ENCODE data around the gene TUBB6.

The TUBB6 gene

DNA sequence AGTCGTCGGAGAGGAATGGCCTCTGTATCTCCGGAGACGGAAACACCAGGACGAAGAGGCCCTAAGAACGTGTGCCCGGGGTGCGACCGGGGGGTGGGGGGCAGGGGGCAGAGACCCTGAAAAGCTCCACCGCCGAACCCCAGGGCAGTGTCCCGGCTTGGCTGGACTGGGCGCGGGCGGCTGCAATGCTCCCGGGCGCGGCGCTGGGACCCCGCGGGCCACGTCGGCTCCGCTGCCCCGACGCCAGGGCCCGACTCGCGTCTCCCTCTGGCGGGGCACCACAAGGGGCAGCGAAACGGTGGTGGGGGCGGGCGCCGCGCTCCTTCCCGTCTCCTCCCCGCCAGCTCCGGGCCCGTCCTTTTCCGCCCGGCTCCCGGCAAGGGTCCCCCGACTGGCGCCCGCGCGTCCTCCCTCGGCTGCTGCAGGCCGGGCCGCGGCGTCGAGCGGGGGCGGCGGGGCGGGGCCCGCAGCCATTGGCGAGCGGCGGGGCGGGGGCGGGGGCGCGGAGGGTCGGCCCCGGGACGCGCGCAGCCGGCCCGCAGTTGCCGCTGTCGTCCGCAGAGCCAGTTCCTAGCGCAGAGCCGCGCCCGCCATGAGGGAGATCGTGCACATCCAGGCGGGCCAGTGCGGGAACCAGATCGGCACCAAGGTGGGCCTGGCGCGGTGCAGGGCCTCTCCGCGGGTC lies at the start of gene TUBB6:
Gene TUBB6, plus strand, starts transcription at position 541 of the 685 bp plus-strand sequence. Its CDS starts 52 bp downstream, at position 593.
- Mint-ChIP-seq H3K9me3 (peaks cover 14% of the 10 kb centered on the region), H3K4me3 (peak within 1 kb of the TSS; percentile 75), H3K27me3 (peaks cover 41% of the 10 kb centered on the region), H3K36me3 (ENCODE audit: low read depth) (peaks cover 19% of the 10 kb centered on the region), H3K4me1 (peaks cover 19% of the 10 kb centered on the region), H3K27ac (peak within 1 kb of the TSS; percentile 59)
- ATAC-seq (peak; percentile 70), DNase-seq (peak; percentile 62)

DNA sequence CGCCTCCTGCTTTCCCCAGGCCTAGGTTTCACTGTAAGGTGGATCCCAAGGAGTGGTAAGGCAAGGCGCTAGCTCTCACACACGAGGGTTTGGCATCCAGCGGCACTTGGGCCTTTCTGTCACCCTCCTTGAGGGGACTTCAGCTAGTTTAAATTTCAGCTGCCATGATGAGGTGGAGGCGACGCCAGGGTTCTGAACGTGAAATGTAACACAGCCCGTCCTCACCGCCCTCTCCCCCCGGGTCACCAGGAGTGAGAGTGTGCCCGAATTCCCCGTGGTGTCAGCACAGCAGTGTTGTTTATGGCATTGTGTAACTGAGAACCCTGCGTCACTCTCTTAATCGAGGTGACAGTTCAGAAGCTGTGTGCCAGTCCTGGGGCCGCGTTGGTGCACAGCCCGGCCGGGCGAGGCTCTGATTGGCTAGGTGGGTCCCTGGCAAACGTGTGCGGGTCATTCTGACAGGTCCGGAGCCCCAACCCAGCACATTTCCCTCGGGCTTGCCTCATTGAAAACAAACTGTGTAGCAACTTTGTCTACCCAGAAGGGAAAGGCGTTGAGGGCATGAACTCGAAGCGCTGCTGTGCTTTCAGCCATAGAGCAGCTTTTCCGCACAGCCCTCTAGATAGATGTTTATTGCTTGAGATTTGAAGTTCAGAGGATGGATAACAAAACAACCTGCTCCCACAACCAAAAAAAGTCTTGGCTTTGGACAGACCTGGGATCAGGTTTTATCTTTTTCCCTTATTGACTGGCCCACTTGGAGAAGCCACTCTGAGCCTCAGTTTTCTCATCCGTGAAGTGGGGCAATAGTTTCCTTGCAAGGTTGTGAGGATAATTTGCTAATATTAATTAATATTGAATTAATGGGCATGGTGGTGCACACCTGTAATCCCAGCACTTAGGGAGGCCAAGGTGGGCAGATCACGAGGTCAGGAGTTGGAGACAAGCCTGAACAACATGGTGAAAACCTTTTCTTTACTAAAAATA lies 49.0 kb upstream of the TUBB6 start:
- Mint-ChIP-seq H3K4me3 (no peak overlapping the region), H3K27ac (no peak overlapping the region), H3K36me3 (ENCODE audit: low read depth) (no peaks in the 10 kb centered on the region), H3K9me3 (no peaks in the 10 kb centered on the region), H3K27me3 (peaks cover 25% of the 10 kb centered on the region), H3K4me1 (no peaks in the 10 kb centered on the region)
- no peak for ATAC-seq
- DNase-seq, result no peak

DNA sequence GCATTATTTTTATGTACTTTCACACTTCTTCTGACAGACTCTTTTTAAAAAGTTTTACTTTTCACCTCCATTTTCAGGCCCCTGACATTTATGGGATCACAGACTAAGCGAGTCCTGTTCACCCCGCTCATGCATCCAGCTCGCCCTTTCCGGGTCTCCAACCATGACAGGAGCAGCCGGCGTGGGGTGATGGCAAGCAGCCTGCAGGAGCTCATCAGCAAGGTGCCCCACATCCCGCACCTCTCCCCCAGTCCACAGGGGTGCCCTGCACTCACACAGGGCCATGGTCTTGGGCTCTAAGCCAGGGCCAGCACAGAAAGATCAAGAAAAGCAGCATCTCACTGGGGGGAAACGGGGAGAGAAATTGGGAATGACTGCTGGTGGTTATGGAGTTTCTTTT lies 45.3 kb upstream of the TUBB6 start:
- ATAC-seq (no peak), DNase-seq (no peak)
- peaks cover 16% of the 10 kb centered on the region for H3K27me3 Mint-ChIP-seq
- H3K27ac Mint-ChIP-seq, result no peak overlapping the region
- H3K9me3 Mint-ChIP-seq, result no peaks in the 10 kb centered on the region
- H3K36me3 Mint-ChIP-seq (ENCODE audit: low read depth), result no peaks in the 10 kb centered on the region
- no peaks in the 10 kb centered on the region for H3K4me1 Mint-ChIP-seq
- no peak overlapping the region for H3K4me3 Mint-ChIP-seq

- ATAC-seq (no peak), DNase-seq (no peak)
- H3K4me1 Mint-ChIP-seq, result no peaks in the 10 kb centered on the region
These were observed 43.2 kb upstream of the TUBB6 start for GRCh38 chr18:12264864-12265263.

GRCh38 chr18:12271376-12272235 lies 36.4 kb upstream of the TUBB6 start:
- Mint-ChIP-seq H3K9me3 (no peaks in the 10 kb centered on the region), H3K27ac (no peak overlapping the region), H3K4me1 (peaks cover 6% of the 10 kb centered on the region), H3K27me3 (peaks cover 7% of the 10 kb centered on the region), H3K4me3 (peak overlapping the region; percentile 69), H3K36me3 (ENCODE audit: low read depth) (no peaks in the 10 kb centered on the region)
- DNase-seq, result peak; percentile 72
- ATAC-seq, result peak; percentile 88

More at GRCh38 chr18:12264864-12265263, 43.2 kb upstream of the TUBB6 start:
- Mint-ChIP-seq H3K36me3 (ENCODE audit: low read depth) (no peaks in the 10 kb centered on the region), H3K9me3 (no peaks in the 10 kb centered on the region), H3K27ac (no peak overlapping the region), H3K27me3 (peaks cover 16% of the 10 kb centered on the region), H3K4me3 (no peak overlapping the region)

- no peak overlapping the region for H3K27ac Mint-ChIP-seq
- no peak for DNase-seq
- H3K4me1 Mint-ChIP-seq, result peaks cover 6% of the 10 kb centered on the region
- ATAC-seq, result no peak
- H3K36me3 Mint-ChIP-seq (ENCODE audit: low read depth), result no peaks in the 10 kb centered on the region
- no peak overlapping the region for H3K4me3 Mint-ChIP-seq
- H3K27me3 Mint-ChIP-seq, result peaks cover 7% of the 10 kb centered on the region
- H3K9me3 Mint-ChIP-seq, result no peaks in the 10 kb centered on the region
These were observed 33.2 kb upstream of the TUBB6 start for GRCh38 chr18:12274793-12275192.

- Mint-ChIP-seq H3K4me1 (peaks cover 4% of the 10 kb centered on the region), H3K27me3 (peaks cover 6% of the 10 kb centered on the region), H3K4me3 (no peak overlapping the region), H3K27ac (no peak overlapping the region), H3K9me3 (no peaks in the 10 kb centered on the region), H3K36me3 (ENCODE audit: low read depth) (no peaks in the 10 kb centered on the region)
- no peak for ATAC-seq
- DNase-seq, result no peak
These were observed 31.1 kb upstream of the TUBB6 start for GRCh38 chr18:12276736-12277554.

GRCh38 chr18:12278215-12278671 lies 29.8 kb upstream of the TUBB6 start:
- DNase-seq (no peak), ATAC-seq (no peak)
- Mint-ChIP-seq H3K4me3 (no peak overlapping the region), H3K36me3 (ENCODE audit: low read depth) (no peaks in the 10 kb centered on the region), H3K27me3 (peaks cover 8% of the 10 kb centered on the region), H3K27ac (no peak overlapping the region), H3K9me3 (no peaks in the 10 kb centered on the region), H3K4me1 (no peaks in the 10 kb centered on the region)

- DNase-seq (no peak), ATAC-seq (no peak)
- peaks cover 9% of the 10 kb centered on the region for H3K27me3 Mint-ChIP-seq
- H3K27ac Mint-ChIP-seq, result no peak overlapping the region
- H3K4me3 Mint-ChIP-seq, result no peak overlapping the region
- H3K36me3 Mint-ChIP-seq (ENCODE audit: low read depth), result no peaks in the 10 kb centered on the region
- H3K9me3 Mint-ChIP-seq, result no peaks in the 10 kb centered on the region
- no peaks in the 10 kb centered on the region for H3K4me1 Mint-ChIP-seq
These were observed 29.0 kb upstream of the TUBB6 start for GRCh38 chr18:12278741-12279682.

GRCh38 chr18:12279781-12280531 lies 28.1 kb upstream of the TUBB6 start:
- H3K36me3 Mint-ChIP-seq (ENCODE audit: low read depth), result no peaks in the 10 kb centered on the region
- DNase-seq (no peak), ATAC-seq (no peak)
- H3K9me3 Mint-ChIP-seq, result no peaks in the 10 kb centered on the region
- no peak overlapping the region for H3K4me3 Mint-ChIP-seq
- H3K4me1 Mint-ChIP-seq, result no peaks in the 10 kb centered on the region
- peaks cover 15% of the 10 kb centered on the region for H3K27me3 Mint-ChIP-seq
- no peak overlapping the region for H3K27ac Mint-ChIP-seq

DNA sequence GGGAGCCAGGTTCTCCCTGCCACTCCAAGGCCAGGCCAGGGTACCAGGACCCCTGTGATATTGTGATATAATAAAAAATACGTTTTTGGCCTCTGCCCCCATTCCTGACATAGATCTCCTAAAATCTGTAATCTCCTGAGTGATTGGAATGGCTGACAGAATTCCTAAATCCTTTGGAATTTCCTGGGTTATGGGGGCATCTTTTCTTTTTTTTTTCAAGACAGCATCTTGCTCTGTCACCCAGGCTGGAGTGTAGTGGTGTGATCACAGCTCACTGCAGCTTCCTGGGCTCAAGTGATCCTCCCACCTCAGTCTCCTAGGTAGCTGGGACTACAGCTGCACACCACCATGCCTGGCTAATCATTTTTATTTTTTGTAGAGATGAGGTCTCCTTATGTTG lies 26.2 kb upstream of the TUBB6 start:
- Mint-ChIP-seq H3K9me3 (no peaks in the 10 kb centered on the region), H3K36me3 (ENCODE audit: low read depth) (no peaks in the 10 kb centered on the region), H3K4me3 (no peak overlapping the region), H3K27me3 (peaks cover 18% of the 10 kb centered on the region), H3K27ac (no peak overlapping the region), H3K4me1 (no peaks in the 10 kb centered on the region)
- DNase-seq (no peak), ATAC-seq (no peak)

- H3K4me1 Mint-ChIP-seq, result no peaks in the 10 kb centered on the region
- H3K36me3 Mint-ChIP-seq (ENCODE audit: low read depth), result no peaks in the 10 kb centered on the region
- DNase-seq (no peak), ATAC-seq (no peak)
- no peak overlapping the region for H3K4me3 Mint-ChIP-seq
- H3K27ac Mint-ChIP-seq, result no peak overlapping the region
- H3K9me3 Mint-ChIP-seq, result no peaks in the 10 kb centered on the region
- peaks cover 19% of the 10 kb centered on the region for H3K27me3 Mint-ChIP-seq
These were observed 25.5 kb upstream of the TUBB6 start for GRCh38 chr18:12282442-12283039.

Measured in activated naive CD8-positive, alpha-beta T cell treated with anti-CD3 and anti-CD28 coated beads, Interleukin-2, amount 50 U/mL, for 24 hours (primary cell).